H1 (cell line): ENCODE data around the gene DBF4B. TPM values are rescaled to one million over a fixed set of nuclear protein-coding genes. Genes with fewer than 3 reads are reported as not detected.

Experiments used
- CTCF ChIA-PET: fragments of 300-600 bp; sonication (Branson Sonifier 250); formaldehyde crosslinking; loops from one replicate; lab custom pipeline; 2021; ENCODE audit not compliant: partially characterized antibody; lab: Charles Lee
- POLR2A ChIA-PET: fragments of 300-600 bp; sonication (Branson Sonifier 250); formaldehyde crosslinking; loops from one replicate; lab custom pipeline; 2021; ENCODE audit warnings: inconsistent platforms; ENCODE audit not compliant: partially characterized antibody; lab: Charles Lee
- DNase-seq, 2 experiments: peaks; one replicate each; pipeline versions ENCODE4 v3.0.0 to v3.0.0-alpha.2; 2010 to 2022; ENCODE audit warnings: low spot score in 2 of 2, low read depth in 1 of 2, mixed read lengths in 1 of 2
- FAIRE-seq: peaks from 2 replicates; lab custom pipeline; 2011; peaks lifted over from hg19 to GRCh38; lab: Jason Lieb, UNC
- H2AFZ ChIP-seq: 2 replicates; pipeline ENCODE4 v1.8.1; 2012; ENCODE audit warnings: low read length, inconsistent platforms
- H2AK5ac ChIP-seq: 2 replicates; pipeline ENCODE4 v1.6.1; 2013; ENCODE audit warnings: low read depth, low read length
- H2BK120ac ChIP-seq: replicated peaks from 2 replicates; pipeline ENCODE3; 2013; ENCODE audit warnings: low read depth, low read length, inconsistent platforms
- H2BK12ac ChIP-seq: 2 replicates; pipeline ENCODE4 v1.6.1; 2013; ENCODE audit warnings: low read depth, low read length
- H2BK15ac ChIP-seq: 2 replicates; pipeline ENCODE4 v1.6.1; 2013; ENCODE audit warnings: low read length
- H2BK20ac ChIP-seq: 2 replicates; pipeline ENCODE4 v1.6.1; 2013; ENCODE audit warnings: low read length
- H2BK5ac ChIP-seq: 2 replicates; pipeline ENCODE4 v1.6.1; 2013; ENCODE audit warnings: low read depth, low read length
- H3K14ac ChIP-seq: 2 replicates; pipeline ENCODE4 v1.6.1; 2013; ENCODE audit warnings: inconsistent platforms; ENCODE audit not compliant: insufficient read length
- H3K18ac ChIP-seq: 2 replicates; pipeline ENCODE4 v1.6.1; 2013; ENCODE audit warnings: low read length; ENCODE audit errors: extremely low read depth
- H3K23ac ChIP-seq: 2 replicates; pipeline ENCODE4 v1.6.1; 2013; ENCODE audit warnings: inconsistent platforms; ENCODE audit not compliant: insufficient read length
- H3K23me2 ChIP-seq: 2 replicates; pipeline ENCODE4 v1.6.1; 2013; ENCODE audit warnings: low read depth, low read length
- H3K27ac ChIP-seq: 2 replicates; pipeline ENCODE4 v1.6.1; 2011; ENCODE audit warnings: low read depth, low read length, inconsistent platforms
- H3K27me3 ChIP-seq, 4 experiments: replicated peaks in 1 of 4; 1 replicate in 1 of 4; 2 replicates in 3 of 4; pipeline versions ENCODE4 v1.6.1 to v1.8.1; 2011 to 2013; ENCODE audit warnings: low read length in 3 of 4, mild to moderate bottlenecking in 3 of 4, inconsistent platforms in 2 of 4, mixed read lengths in 2 of 4, moderate library complexity in 1 of 4; ENCODE audit not compliant: control insufficient read depth in 3 of 4, insufficient read depth in 3 of 4; ENCODE audit errors: extremely low read depth in 1 of 4
- H3K36me3 ChIP-seq, 4 experiments: 2 replicates each; pipeline versions ENCODE4 v1.6.1 to v1.8.1; 2011 to 2013; ENCODE audit warnings: mild to moderate bottlenecking in 4 of 4, low read length in 3 of 4, moderate library complexity in 2 of 4, control low read depth in 1 of 4, inconsistent platforms in 1 of 4; ENCODE audit not compliant: insufficient read depth in 4 of 4, control insufficient read depth in 2 of 4
- H3K4ac ChIP-seq: replicated peaks from 2 replicates; pipeline ENCODE3; 2013; ENCODE audit warnings: low read length, low read depth, mixed read lengths, inconsistent platforms; ENCODE audit not compliant: insufficient read length
- H3K4me1 ChIP-seq, 4 experiments: replicated peaks in 1 of 4; 1 replicate in 1 of 4; 2 replicates in 3 of 4; pipeline versions ENCODE4 v1.6.1 to v1.8.1; 2011 to 2013; ENCODE audit warnings: low read length in 3 of 4, inconsistent platforms in 2 of 4, mixed read lengths in 1 of 4; ENCODE audit not compliant: insufficient read depth in 4 of 4, control insufficient read depth in 3 of 4
- H3K4me2 ChIP-seq, 2 experiments: 2 replicates each; pipeline versions ENCODE4 v1.6.1 to v1.8.1; 2011 to 2013; ENCODE audit warnings: low read depth in 2 of 2, low read length in 2 of 2, control low read depth in 1 of 2, inconsistent platforms in 1 of 2, mild to moderate bottlenecking in 1 of 2; ENCODE audit not compliant: insufficient read depth in 1 of 2
- H3K4me3 ChIP-seq, 4 experiments: fragments of 200-600, 300-600 bp in 1 of 4; sonication (generic), shearing (Covaris generic), sonication (Bioruptor Twin) in 1 of 4; 2 replicates each; pipeline versions ENCODE4 v1.5.1 to v1.8.1; 2011 to 2016; ENCODE audit warnings: low read length in 4 of 4, low read depth in 3 of 4, control low read depth in 2 of 4, inconsistent platforms in 2 of 4, mild to moderate bottlenecking in 2 of 4, mixed read lengths in 1 of 4, moderate library complexity in 1 of 4; ENCODE audit not compliant: insufficient read depth in 2 of 4; ENCODE audit errors: extremely low read depth in 1 of 4
- H3K56ac ChIP-seq: replicated peaks from 2 replicates; pipeline ENCODE3; 2013; ENCODE audit warnings: low read depth, mild to moderate bottlenecking, mixed read lengths, low read length, inconsistent platforms; ENCODE audit not compliant: insufficient read length
- H3K79me1 ChIP-seq: 2 replicates; pipeline ENCODE4 v1.6.1; 2013; ENCODE audit warnings: low read depth, low read length, control low read depth
- H3K79me2 ChIP-seq, 2 experiments: 2 replicates each; pipeline versions ENCODE4 v1.6.1 to v1.8.1; 2012 to 2013; ENCODE audit warnings: low read length in 2 of 2, mild to moderate bottlenecking in 2 of 2, inconsistent platforms in 1 of 2; ENCODE audit not compliant: insufficient read depth in 2 of 2, control insufficient read depth in 1 of 2
- H3K9ac ChIP-seq, 4 experiments: replicated peaks in 1 of 4; 1 replicate in 1 of 4; 2 replicates in 3 of 4; pipeline versions ENCODE4 v1.6.1 to v1.8.1; 2011 to 2013; ENCODE audit warnings: low read depth in 3 of 4, low read length in 3 of 4, control low read depth in 2 of 4, mild to moderate bottlenecking in 2 of 4, moderate library complexity in 2 of 4, inconsistent platforms in 1 of 4; ENCODE audit errors: extremely low read depth in 1 of 4
- H3K9me3 ChIP-seq, 2 experiments: 2 replicates each; pipeline versions ENCODE4 v1.6.1 to v1.8.1; 2012 to 2013; ENCODE audit warnings: mild to moderate bottlenecking in 2 of 2, moderate library complexity in 2 of 2, control low read depth in 1 of 2, inconsistent platforms in 1 of 2, low read depth in 1 of 2, low read length in 1 of 2, mixed read lengths in 1 of 2; ENCODE audit not compliant: insufficient read depth in 2 of 2
- H4K20me1 ChIP-seq, 2 experiments: replicated peaks in 1 of 2; 2 replicates each; pipeline versions ENCODE3 to v1.8.1; 2011 to 2013; ENCODE audit warnings: inconsistent platforms in 2 of 2, low read length in 2 of 2, mild to moderate bottlenecking in 1 of 2; ENCODE audit not compliant: insufficient read depth in 2 of 2, control insufficient read depth in 1 of 2
- H4K5ac ChIP-seq: 2 replicates; pipeline ENCODE4 v1.6.1; 2013; ENCODE audit warnings: low read length, low read depth, mixed read lengths, inconsistent platforms; ENCODE audit not compliant: insufficient read length
- H4K8ac ChIP-seq: 2 replicates; pipeline ENCODE4 v1.8.0; 2013; ENCODE audit warnings: mild to moderate bottlenecking, moderate library complexity, low read length, inconsistent platforms; ENCODE audit not compliant: insufficient read depth; ENCODE audit errors: extremely low read depth
- H4K91ac ChIP-seq: replicated peaks from 2 replicates; pipeline ENCODE3; 2013; ENCODE audit warnings: low read length, mixed read lengths, inconsistent platforms; ENCODE audit not compliant: insufficient read length
- CBX8 ChIP-seq: fragments of 300-800, 300-1000 bp; sonication (generic); IDR thresholded peaks from 2 replicates; pipeline ENCODE4 v1.7.1; 2016; ENCODE audit warnings: low read depth, low read length, borderline replicate concordance
- CHD1 ChIP-seq: IDR thresholded peaks from 2 replicates; pipeline ENCODE4 v1.6.1; 2012; ENCODE audit warnings: low read depth, low read length, improper control_type of control experiment
- EP300 ChIP-seq, 2 experiments: IDR thresholded peaks; 1 replicate in 1 of 2; 2 replicates in 1 of 2; pipeline ENCODE4 v1.6.1; 2011 to 2012; ENCODE audit warnings: low read depth in 2 of 2, low read length in 2 of 2, mild to moderate bottlenecking in 2 of 2, borderline replicate concordance in 1 of 2, inconsistent platforms in 1 of 2, moderate library complexity in 1 of 2
- EZH2 ChIP-seq: fragments of 200-600 bp; sonication (generic); IDR thresholded peaks from 2 replicates; pipeline ENCODE4 v1.7.1; 2012; ENCODE audit warnings: low read depth, mild to moderate bottlenecking, moderate library complexity, low read length, inconsistent platforms; ENCODE audit not compliant: severe bottlenecking
- KDM4A ChIP-seq: IDR thresholded peaks from one replicate; pipeline ENCODE4 v1.7.1; 2012; ENCODE audit warnings: low read depth, mild to moderate bottlenecking, moderate library complexity, low read length, inconsistent platforms; ENCODE audit not compliant: severe bottlenecking
- NRF1 ChIP-seq: IDR thresholded peaks from 2 replicates; pipeline ENCODE4 v1.6.1; 2011; ENCODE audit warnings: mild to moderate bottlenecking, low read depth, low read length, improper control_type of control experiment
- RBBP5 ChIP-seq: IDR thresholded peaks from 2 replicates; pipeline ENCODE4 v1.7.1; 2012; ENCODE audit warnings: low read depth, mild to moderate bottlenecking, inconsistent platforms, low read length, moderate library complexity, borderline replicate concordance
- SIX5 ChIP-seq: IDR thresholded peaks from 2 replicates; pipeline ENCODE4 v1.6.1; 2011; ENCODE audit warnings: mild to moderate bottlenecking, low read depth, low read length
- SP1 ChIP-seq: IDR thresholded peaks from 2 replicates; pipeline ENCODE4 v1.6.1; 2011; ENCODE audit warnings: low read depth, low read length
- WGBS, 2 experiments: shearing (Covaris generic) in 1 of 2; methylation state at CpG; one replicate each; pipeline versions ENCODE4 v1.1.6 to v1.1.7; 2013 to 2015; ENCODE audit warnings: low lambda C conversion rate in 2 of 2, mixed read lengths in 2 of 2, inconsistent platforms in 1 of 2, low coverage in 1 of 2, missing lambda C conversion rate in 1 of 2; ENCODE audit not compliant: insufficient replicate concordance in 2 of 2, insufficient coverage in 1 of 2, insufficient read length in 1 of 2; ENCODE audit errors: extremely low coverage in 1 of 2, missing lambda C conversion rate in 1 of 2; 5-methylcytosine and 5-hydroxymethylcytosine counted together
- polyA plus RNA-seq, 7 experiments: library from polyadenylated mRNA; depleted of rRNA in 3 of 7; stranded (reverse) in 5 of 7; unstranded in 2 of 7; fragments of >200 nt in 5 of 7; fragments of 200-250 nt in 2 of 7; gene quantifications; 1 replicate in 5 of 7; 2 replicates in 1 of 7; 4 replicates in 1 of 7; pipeline versions ENCODE4 v1.2.1 to v1.2.3, GENCODE V29; 2011 to 2013; ENCODE audit warnings: missing spikeins in 2 of 7, mixed read lengths in 2 of 7
- total RNA-seq: library from RNA; stranded (reverse); fragmentation: NEBNext Ultra II Directional; extraction: Animal tissue kit (Norgen Biotek cat#: 25700); gene quantifications from 2 replicates; pipeline ENCODE4 v1.2.1, GENCODE V29; 2021
- TF ChIP-seq, protein P1 (sequence below): IDR thresholded peaks from 2 replicates; pipeline ENCODE4 v1.6.1; 2011; ENCODE audit warnings: low read length, improper control_type of control experiment

DBF4B gene
- total and polyA plus RNA-seq, 2 of the 8 experiments (the other 6 are each of a cell fraction or from before 2014, with no cell fraction given) = 20.2 to 26.9 TPM

DNA sequence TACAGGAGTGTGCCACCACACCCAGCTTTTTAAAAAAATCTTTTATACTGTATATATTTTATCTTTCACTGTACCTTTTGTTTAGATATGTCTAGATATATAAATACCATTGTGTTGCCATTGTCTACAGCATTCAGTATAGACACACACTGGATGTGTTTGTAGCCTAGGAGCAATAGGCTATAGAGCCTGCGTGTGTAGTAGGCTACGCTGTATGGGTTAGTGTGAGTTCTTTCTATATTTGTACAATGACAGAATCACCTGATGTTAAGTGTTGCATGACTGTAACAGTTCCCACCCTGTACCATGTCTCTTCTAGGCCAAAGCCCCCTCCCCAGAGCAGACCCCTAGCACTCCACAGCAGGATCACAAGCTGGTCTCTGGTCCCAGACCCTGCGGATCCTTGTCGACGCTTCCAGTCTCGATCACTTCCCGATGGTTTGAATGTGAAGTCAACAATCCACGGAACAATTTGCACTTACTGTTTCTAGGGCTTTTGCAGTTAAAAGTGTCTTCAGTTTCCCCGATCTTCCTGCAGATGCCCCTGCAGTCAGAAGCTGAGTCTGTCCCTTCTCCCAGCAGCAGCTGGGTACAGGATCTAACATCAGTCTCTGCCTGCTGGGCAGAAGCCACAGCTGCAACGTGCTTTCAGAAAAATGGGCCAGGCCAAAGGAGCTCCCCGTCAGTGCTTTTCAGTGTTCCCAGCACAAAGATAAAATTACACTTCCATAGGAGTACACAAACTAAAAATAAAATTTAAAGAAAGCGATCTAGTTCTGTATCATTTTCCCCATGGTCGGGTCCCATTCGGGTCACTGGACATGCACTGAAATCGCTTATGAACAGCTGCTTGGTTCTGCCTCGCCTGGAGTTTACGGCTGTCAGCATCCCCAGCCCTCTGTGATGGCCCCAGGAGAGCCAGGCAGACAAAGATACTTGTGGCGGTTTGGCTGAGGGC, 85.7 kb downstream of the DBF4B start:
- H2BK20ac ChIP-seq = no peak overlapping the region
- no peak overlapping the region for H4K5ac ChIP-seq
- no peak overlapping the region for H4K91ac ChIP-seq
- H2BK120ac ChIP-seq = no peak overlapping the region
- no peak overlapping the region for H2BK5ac ChIP-seq
- H3K9me3 ChIP-seq = no peaks in the 10 kb centered on the region
- H3K18ac ChIP-seq = no peak overlapping the region
- H2AFZ ChIP-seq = no peak overlapping the region
- no peaks in the 10 kb centered on the region for H3K79me2 ChIP-seq
- no peak overlapping the region for H3K4ac ChIP-seq
- FAIRE-seq = no peak
- H4K20me1 ChIP-seq = peaks cover 0 to 5% of the 10 kb centered on the region in 2 experiments
- H3K14ac ChIP-seq = no peak overlapping the region
- H3K23me2 ChIP-seq = no peaks in the 10 kb centered on the region
- no peak overlapping the region for H3K4me3 ChIP-seq
- ChIA-PET POLR2A (interaction anchor here (0.7 to 2.4 kb wide), 19 partner anchors 7 to 217 kb away, joined by 3 to 11 read pairs (median 4); partner anchors contain the start of gene HIGD1B), CTCF (interaction anchor here (0.8 to 3.4 kb wide), 10 partner anchors 9 to 228 kb away, joined by 3 to 22 read pairs (median 4); no protein-coding TSS in a partner anchor)
- H3K27ac ChIP-seq = no peak overlapping the region
- no peak overlapping the region for H2BK15ac ChIP-seq
- no peak overlapping the region for H2BK12ac ChIP-seq
- H2AK5ac ChIP-seq = no peak overlapping the region
- peaks cover 0 to 5% (median 4%) of the 10 kb centered on the region in 4 experiments; a peak in 3 of 8 replicates for H3K36me3 ChIP-seq
- H3K27me3 ChIP-seq = no peaks in the 10 kb centered on the region
- H3K23ac ChIP-seq = no peak overlapping the region
- 95% methylated on average over 18 of the region's 18 CpGs; no CpG with 5 or more reads in 1 of the 2 experiments for WGBS, 2 experiments
- no peak overlapping the region for H3K4me2 ChIP-seq
- no peak overlapping the region for H4K8ac ChIP-seq
- H3K79me1 ChIP-seq = no peaks in the 10 kb centered on the region
- DNase-seq = no peak
- H3K4me1 ChIP-seq = peaks cover 0 to 3% (median 1%) of the 10 kb centered on the region in 4 experiments; a peak in 2 of 7 replicates
- H3K9ac ChIP-seq = no peak overlapping the region
- no peak overlapping the region for H3K56ac ChIP-seq
- TF ChIP-seq RBBP5 (no peak), KDM4A (no peak), SIX5 (no peak), SP1 (no peak), CHD1 (no peak), CBX8 (no peak), EZH2 (no peak), EP300 (IDR thresholded peaks at IDR 0.05; ENCODE audit: borderline replicate concordance in 1 of 2, low read depth in 2 of 2, low read length in 2 of 2) (no peak), NRF1 (no peak)
- TF ChIP-seq, protein P1, sequence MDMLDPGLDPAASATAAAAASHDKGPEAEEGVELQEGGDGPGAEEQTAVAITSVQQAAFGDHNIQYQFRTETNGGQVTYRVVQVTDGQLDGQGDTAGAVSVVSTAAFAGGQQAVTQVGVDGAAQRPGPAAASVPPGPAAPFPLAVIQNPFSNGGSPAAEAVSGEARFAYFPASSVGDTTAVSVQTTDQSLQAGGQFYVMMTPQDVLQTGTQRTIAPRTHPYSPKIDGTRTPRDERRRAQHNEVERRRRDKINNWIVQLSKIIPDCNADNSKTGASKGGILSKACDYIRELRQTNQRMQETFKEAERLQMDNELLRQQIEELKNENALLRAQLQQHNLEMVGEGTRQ = no peak
